ENCODE results near the gene MCRIP1. TPM values are rescaled to one million over a fixed set of nuclear protein-coding genes. Genes with fewer than 3 reads are reported as not detected.

Gene MCRIP1
- total RNA-seq, 1 donor from 2014 or later: 109 TPM

- no peak for DNase-seq (ENCODE audit: missing footprints)
These were observed 7.1 kb downstream of the MCRIP1 start for GRCh38 chr17:81825841-81826466.

GRCh38 chr17:81824595-81824994 is 8.5 kb downstream of the MCRIP1 start:
- ATAC-seq (no peak), DNase-seq (ENCODE audit: missing footprints) (no peak)
- intact Hi-C loops (cut with DNase I): loop anchor here (5.0 kb wide), 1 partner anchor 118 kb away; no protein-coding TSS in a partner anchor

More at GRCh38 chr17:81825841-81826466, 7.1 kb downstream of the MCRIP1 start:
- intact Hi-C loops (cut with DNase I): no loop called here
- ATAC-seq: no peak

- no peak for ATAC-seq
- intact Hi-C loops (cut with DNase I): loop anchor here (5.0 kb wide), 1 partner anchor 118 kb away; no protein-coding TSS in a partner anchor
These were observed 9.1 kb downstream of the MCRIP1 start for GRCh38 chr17:81823820-81824550.

GRCh38 chr17:81822996-81823819 is 9.9 kb downstream of the MCRIP1 start:
- intact Hi-C loops (cut with DNase I): loop anchor here (5.0 kb wide), 1 partner anchor 119 kb away; no protein-coding TSS in a partner anchor
- no peak for DNase-seq (ENCODE audit: missing footprints)
- no peak for ATAC-seq

More at GRCh38 chr17:81823820-81824550, 9.1 kb downstream of the MCRIP1 start:
- DNase-seq (ENCODE audit: missing footprints): no peak

- ATAC-seq: no peak
- no peak for DNase-seq (ENCODE audit: missing footprints)
- intact Hi-C loops (cut with DNase I): loop anchor here (5.0 kb wide), 1 partner anchor 120 kb away; no protein-coding TSS in a partner anchor
These were observed 10.8 kb downstream of the MCRIP1 start for GRCh38 chr17:81822312-81822637.

- ATAC-seq: peak; percentile 86
- intact Hi-C loops (cut with DNase I): loop anchor here (1.0 to 5.0 kb wide), 2 partner anchors 39 to 121 kb away; partner anchors contain the start of gene P4HB
- peak; percentile 87 for DNase-seq (ENCODE audit: missing footprints)
These were observed 11.3 kb downstream of the MCRIP1 start for GRCh38 chr17:81821603-81822311.

- no peak for ATAC-seq
- no peak for DNase-seq (ENCODE audit: missing footprints)
- intact Hi-C loops (cut with DNase I): loop anchor here (1.0 to 5.0 kb wide), 2 partner anchors 39 to 121 kb away; partner anchors contain the start of gene P4HB
These were observed 11.9 kb downstream of the MCRIP1 start for GRCh38 chr17:81821147-81821546.

GRCh38 chr17:81819708-81820107 is 13.4 kb downstream of the MCRIP1 start:
- DNase-seq (ENCODE audit: missing footprints) (no peak), ATAC-seq (no peak)
- intact Hi-C loops (cut with DNase I): loop anchor here (5.0 kb wide), 1 partner anchor 123 kb away; no protein-coding TSS in a partner anchor

GRCh38 chr17:81817758-81818147 is 15.3 kb downstream of the MCRIP1 start:
- no peak for DNase-seq (ENCODE audit: missing footprints)
- ATAC-seq: no peak
- intact Hi-C loops (cut with DNase I): no loop called here

- ATAC-seq: no peak
- DNase-seq (ENCODE audit: missing footprints): no peak
- intact Hi-C loops (cut with DNase I): no loop called here
These were observed 17.5 kb downstream of the MCRIP1 start for GRCh38 chr17:81815646-81815986.

- ATAC-seq (no peak), DNase-seq (ENCODE audit: missing footprints) (no peak)
- intact Hi-C loops (cut with DNase I): no loop called here
These were observed 18.1 kb downstream of the MCRIP1 start for GRCh38 chr17:81814748-81815645.

GRCh38 chr17:81813861-81814683 is 19.0 kb downstream of the MCRIP1 start:
- DNase-seq (ENCODE audit: missing footprints): no peak
- ATAC-seq: no peak
- intact Hi-C loops (cut with DNase I): no loop called here

GRCh38 chr17:81813371-81813684 is 19.8 kb downstream of the MCRIP1 start:
- intact Hi-C loops (cut with DNase I): no loop called here
- ATAC-seq: no peak
- DNase-seq (ENCODE audit: missing footprints): no peak

GRCh38 chr17:81812571-81813370 is 20.3 kb downstream of the MCRIP1 start:
- no peak for ATAC-seq
- intact Hi-C loops (cut with DNase I): no loop called here
- no peak for DNase-seq (ENCODE audit: missing footprints)

GRCh38 chr17:81811705-81812570 is 21.2 kb downstream of the MCRIP1 start:
- intact Hi-C loops (cut with DNase I): no loop called here
- ATAC-seq (no peak), DNase-seq (ENCODE audit: missing footprints) (no peak)

All from Right ventricle myocardium inferior (tissue), 1 donor.